Right lobe of liver (tissue), 6 donors: ENCODE results near the gene MS4A18. TPM values are rescaled to one million over a fixed set of nuclear protein-coding genes. Genes with fewer than 3 reads are reported as not detected.

ENCODE experiments used
- ATAC-seq, 4 donors: fragments of 200-7000 bp; cut with Tn5 transposase; one replicate each; pipeline ENCODE4 v1.9.1; 2020; ENCODE audit warnings: mild to moderate bottlenecking in 4 of 4, moderate library complexity in 4 of 4
- DNase-seq, 3 donors: peaks; one replicate each; pipeline ENCODE4 v3.0.0-alpha.2; 2020
- H3K27ac ChIP-seq, 3 donors: fragments of 200-600 bp; one replicate each; pipeline ENCODE4 v1.8.0; 2022
- H3K27me3 ChIP-seq, 2 donors: fragments of 200-600 bp; one replicate each; pipeline ENCODE4 v1.8.0; 2022
- H3K36me3 ChIP-seq, 4 donors: fragments of 200-600 bp; sonication (generic) in 1 of 4; one replicate each; pipeline versions ENCODE4 v1.5.1 to v1.8.0; 2017 to 2022; ENCODE audit warnings: control low read depth in 1 of 4
- H3K4me1 ChIP-seq, 4 donors: fragments of 200-600 bp; sonication (generic) in 1 of 4; one replicate each; pipeline versions ENCODE4 v1.5.1 to v1.8.0; 2017 to 2022; ENCODE audit warnings: control low read depth in 1 of 4
- H3K4me3 ChIP-seq, 3 donors: fragments of 200-600 bp; one replicate each; pipeline ENCODE4 v1.8.0; 2022
- H3K9me3 ChIP-seq, 4 donors: fragments of 200-600 bp; sonication (generic) in 1 of 4; one replicate each; pipeline versions ENCODE4 v1.5.1 to v1.8.0; 2017 to 2022; ENCODE audit warnings: control low read depth in 1 of 4
- CTCF ChIP-seq, 4 donors: fragments of 200-600 bp in 3 of 4; fragments of 450-650 bp in 1 of 4; IDR thresholded peaks; one replicate each; pipeline versions ENCODE4 v1.5.1 to v1.8.0; 2016 to 2022; ENCODE audit warnings: antibody characterized with exemption in 4 of 4, mild to moderate bottlenecking in 2 of 4
- POLR2A ChIP-seq: fragments of 450-650 bp; IDR thresholded peaks from one replicate; pipeline ENCODE4 v1.6.1; 2017; ENCODE audit warnings: antibody characterized with exemption, mild to moderate bottlenecking
- WGBS: methylation state at CpG from one replicate; pipeline ENCODE4 v1.1.6; 2018; ENCODE audit warnings: low coverage, low lambda C conversion rate; ENCODE audit not compliant: insufficient coverage; ENCODE audit errors: missing lambda C conversion rate; 5-methylcytosine and 5-hydroxymethylcytosine counted together
- intact Hi-C, 2 donors: fragments of 100-400 bp; cut with DNase I; formaldehyde crosslinking; loops; one replicate each; pipeline versions ENCODE4 v1.11.2 to v1.14.1; 2022
- total RNA-seq, 6 experiments: library from RNA; depleted of rRNA in 2 of 6; stranded (reverse); fragments of >200 nt in 2 of 6; fragmentation: NEBNext Ultra II Directional in 3 of 6; extraction: Animal tissue kit (Norgen Biotek cat#: 25700) in 3 of 6; gene quantifications; one replicate each; pipeline versions ENCODE4 v1.1.0 to v1.2.4, GENCODE V29; 2016 to 2023
- donor health status: DM: no; HTN: yes; CAD: no.
- donor health status: DM: no; HTN: no; CAD: no.
- donor health status: DM: no; HTN: no; CAD: no.
- donor health status: DM: no; HTN: yes; CAD: no.
- donor health status: DM: no; HTN: yes; CAD: no.

MS4A18 gene
- total RNA-seq, 6 experiments from 2014 or later = not detected

GRCh38 chr11:60792521-60792920 lies 68.0 kb downstream of the MS4A18 start:
- DNase-seq (no peak), ATAC-seq (no peak)
- TF ChIP-seq CTCF (IDR thresholded peaks at IDR 0.05) = no peak
- no peak for TF ChIP-seq POLR2A
- WGBS = 46% methylated on average over 3 of the region's 3 CpGs
- Histone ChIP-seq H3K36me3 (no peaks in the 10 kb centered on the region), H3K9me3 (no peaks in the 10 kb centered on the region), H3K4me1 (no peaks in the 10 kb centered on the region), H3K4me3 (no peak overlapping the region), H3K27ac (no peak overlapping the region), H3K27me3 (no peaks in the 10 kb centered on the region)
- intact Hi-C loops = no loop called here

Other genes starting within 250 kb of the MS4A18 start
- gene MS4A12, start 231.9 kb upstream of the MS4A18 start, total RNA-seq = not detected
- gene MS4A13, start 209.3 kb upstream of the MS4A18 start, total RNA-seq = not detected
- gene MS4A8, start 25.1 kb upstream of the MS4A18 start, total RNA-seq = under 1 TPM in 1 of 6 experiments, not detected in 5; 0.62 TPM
- gene MS4A15, start 32.1 kb downstream of the MS4A18 start, total RNA-seq = not detected
- not detected for gene MS4A10, start 60.6 kb downstream of the MS4A18 start, total RNA-seq
- gene CCDC86, start 117.4 kb downstream of the MS4A18 start, total RNA-seq = 10 to 100 TPM in 2 of 6 experiments, 1 to 10 TPM in 4; 4.9 to 17.8 (median 8.6) TPM
- under 1 TPM in 5 of 6 experiments, not detected in 1; 0.07 to 0.18 (median 0.12) TPM for gene PTGDR2, start 131.2 kb downstream of the MS4A18 start, total RNA-seq
- not detected for gene ZP1, start 142.8 kb downstream of the MS4A18 start, total RNA-seq
- gene PRPF19, start 181.9 kb downstream of the MS4A18 start, total RNA-seq = 10 to 100 TPM; 45.5 to 82.6 (median 48.3) TPM
- 10 to 100 TPM; 29.0 to 40.9 (median 34.1) TPM for gene TMEM109, start 189.4 kb downstream of the MS4A18 start, total RNA-seq
- gene TMEM132A, start 199.7 kb downstream of the MS4A18 start, total RNA-seq = 1 to 10 TPM in 4 of 6 experiments, under 1 TPM in 2; 0.76 to 4.2 (median 1.7) TPM
- 10 to 100 TPM in 3 of 6 experiments, 1 to 10 TPM in 3; 7.2 to 22.2 (median 9.2) TPM for gene SLC15A3, start 227.5 kb downstream of the MS4A18 start, total RNA-seq
- gene CD6, start 247.0 kb downstream of the MS4A18 start, total RNA-seq = 1 to 10 TPM in 1 of 6 experiments, under 1 TPM in 5; 0.29 to 2.4 (median 0.52) TPM